Mesothelial cell of epicardium (in vitro differentiated cells): ENCODE data around the gene PLEKHJ1. TPM values are rescaled to one million over a fixed set of nuclear protein-coding genes. Genes with fewer than 3 reads are reported as not detected.
"Not testable (repeated sequence)": the region's sequence is repeated elsewhere in the genome, so short reads cannot be mapped to it uniquely, and the experiment has no call there.

Source experiments
- DNase-seq, 2 experiments: peaks; one replicate each; pipeline ENCODE4 v3.0.0; 2021; ENCODE audit warnings: low spot score in 2 of 2; ENCODE audit not compliant: unreplicated experiment in 2 of 2
- H3K27ac Mint-ChIP-seq: 2 replicates; pipeline ENCODE4 v1.8.0; 2021; ENCODE audit warnings: mixed read lengths
- H3K27me3 Mint-ChIP-seq: 2 replicates; pipeline ENCODE4 v1.8.0; 2021; ENCODE audit warnings: low read depth, mixed read lengths
- H3K36me3 Mint-ChIP-seq: 2 replicates; pipeline ENCODE4 v1.8.0; 2021; ENCODE audit warnings: mixed read lengths
- H3K4me1 Mint-ChIP-seq: 2 replicates; pipeline ENCODE4 v1.8.0; 2021; ENCODE audit warnings: mixed read lengths
- H3K4me3 Mint-ChIP-seq: 2 replicates; pipeline ENCODE4 v1.8.0; 2021; ENCODE audit warnings: mild to moderate bottlenecking, moderate library complexity, mixed read lengths
- H3K9me3 Mint-ChIP-seq: 2 replicates; pipeline ENCODE4 v1.8.0; 2021; ENCODE audit warnings: mixed read lengths
- CTCF ChIP-seq: fragments of 200-600 bp; sonication (generic); IDR thresholded peaks from one replicate; pipeline ENCODE4 v1.5.0; 2021; ENCODE audit warnings: antibody characterized with exemption; ENCODE audit not compliant: unreplicated experiment
- total RNA-seq: library from RNA; stranded (reverse); gene quantifications from 3 replicates; pipeline ENCODE4 v1.2.1, GENCODE V29; 2021

PLEKHJ1 gene
- total RNA-seq, 1 donor from 2014 or later: 73.4 TPM

- Mint-ChIP-seq H3K27ac (no peak overlapping the region), H3K4me1 (no peaks in the 10 kb centered on the region), H3K4me3 (no peak overlapping the region), H3K36me3 (peaks cover 23% of the 10 kb centered on the region), H3K9me3 (no peaks in the 10 kb centered on the region), H3K27me3 (no peaks in the 10 kb centered on the region)
- TF ChIP-seq CTCF: no peak
- no peak for DNase-seq
These were observed 29.1 kb downstream of the PLEKHJ1 start for GRCh38 chr19:2207008-2207407.

- Mint-ChIP-seq H3K27ac (no peak overlapping the region), H3K4me3 (no peak overlapping the region), H3K36me3 (peaks cover 21% of the 10 kb centered on the region), H3K9me3 (no peaks in the 10 kb centered on the region), H3K4me1 (no peaks in the 10 kb centered on the region), H3K27me3 (no peaks in the 10 kb centered on the region)
- DNase-seq: no peak
- no peak for TF ChIP-seq CTCF
These were observed 33.8 kb downstream of the PLEKHJ1 start for GRCh38 chr19:2202366-2202765.

- Mint-ChIP-seq H3K9me3 (no peaks in the 10 kb centered on the region), H3K27ac (peak overlapping the region; percentile 73), H3K4me3 (no peak overlapping the region), H3K27me3 (no peaks in the 10 kb centered on the region), H3K4me1 (no peaks in the 10 kb centered on the region), H3K36me3 (peaks cover 24% of the 10 kb centered on the region)
- no peak for DNase-seq
- TF ChIP-seq CTCF: no peak
These were observed 34.5 kb downstream of the PLEKHJ1 start for GRCh38 chr19:2201473-2202148.

- not testable (repeated sequence) for H3K4me1 Mint-ChIP-seq, H3K27ac Mint-ChIP-seq, DNase-seq, H3K27me3 Mint-ChIP-seq, H3K4me3 Mint-ChIP-seq, H3K9me3 Mint-ChIP-seq
- peaks cover 23% of the 10 kb centered on the region for H3K36me3 Mint-ChIP-seq
These were observed 35.4 kb downstream of the PLEKHJ1 start for GRCh38 chr19:2200624-2201294.

GRCh38 chr19:2199861-2200623, 36.1 kb downstream of the PLEKHJ1 start:
- no peak for TF ChIP-seq CTCF
- Mint-ChIP-seq H3K36me3 (peaks cover 19% of the 10 kb centered on the region), H3K9me3 (no peaks in the 10 kb centered on the region), H3K27ac (no peak overlapping the region), H3K4me1 (no peaks in the 10 kb centered on the region), H3K4me3 (no peak overlapping the region), H3K27me3 (no peaks in the 10 kb centered on the region)
- DNase-seq: no peak

GRCh38 chr19:2199215-2199614, 36.9 kb downstream of the PLEKHJ1 start:
- no peaks in the 10 kb centered on the region for H3K27me3 Mint-ChIP-seq
- peaks cover 19% of the 10 kb centered on the region for H3K36me3 Mint-ChIP-seq
- H3K27ac Mint-ChIP-seq: no peak overlapping the region
- H3K4me1 Mint-ChIP-seq: no peaks in the 10 kb centered on the region
- peak; percentile 20 for TF ChIP-seq CTCF
- H3K9me3 Mint-ChIP-seq: no peaks in the 10 kb centered on the region
- no peak overlapping the region for H3K4me3 Mint-ChIP-seq
- no peak for DNase-seq
